Activated T-helper 9 cell treated with anti-CD3 and anti-CD28 coated beads, Interleukin-2, amount 50 U/mL, for 16 hours (primary cell): ENCODE results near the gene TYSND1.
"Not testable (repeated sequence)": the region's sequence is repeated elsewhere in the genome, so short reads cannot be mapped to it uniquely, and the experiment has no call there.

Source experiments
- DNase-seq: peaks from one replicate; pipeline ENCODE4 v3.0.0-alpha.2; 2020; ENCODE audit warnings: low read depth

The TYSND1 gene, protein sequence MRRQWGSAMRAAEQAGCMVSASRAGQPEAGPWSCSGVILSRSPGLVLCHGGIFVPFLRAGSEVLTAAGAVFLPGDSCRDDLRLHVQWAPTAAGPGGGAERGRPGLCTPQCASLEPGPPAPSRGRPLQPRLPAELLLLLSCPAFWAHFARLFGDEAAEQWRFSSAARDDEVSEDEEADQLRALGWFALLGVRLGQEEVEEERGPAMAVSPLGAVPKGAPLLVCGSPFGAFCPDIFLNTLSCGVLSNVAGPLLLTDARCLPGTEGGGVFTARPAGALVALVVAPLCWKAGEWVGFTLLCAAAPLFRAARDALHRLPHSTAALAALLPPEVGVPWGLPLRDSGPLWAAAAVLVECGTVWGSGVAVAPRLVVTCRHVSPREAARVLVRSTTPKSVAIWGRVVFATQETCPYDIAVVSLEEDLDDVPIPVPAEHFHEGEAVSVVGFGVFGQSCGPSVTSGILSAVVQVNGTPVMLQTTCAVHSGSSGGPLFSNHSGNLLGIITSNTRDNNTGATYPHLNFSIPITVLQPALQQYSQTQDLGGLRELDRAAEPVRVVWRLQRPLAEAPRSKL

DNA sequence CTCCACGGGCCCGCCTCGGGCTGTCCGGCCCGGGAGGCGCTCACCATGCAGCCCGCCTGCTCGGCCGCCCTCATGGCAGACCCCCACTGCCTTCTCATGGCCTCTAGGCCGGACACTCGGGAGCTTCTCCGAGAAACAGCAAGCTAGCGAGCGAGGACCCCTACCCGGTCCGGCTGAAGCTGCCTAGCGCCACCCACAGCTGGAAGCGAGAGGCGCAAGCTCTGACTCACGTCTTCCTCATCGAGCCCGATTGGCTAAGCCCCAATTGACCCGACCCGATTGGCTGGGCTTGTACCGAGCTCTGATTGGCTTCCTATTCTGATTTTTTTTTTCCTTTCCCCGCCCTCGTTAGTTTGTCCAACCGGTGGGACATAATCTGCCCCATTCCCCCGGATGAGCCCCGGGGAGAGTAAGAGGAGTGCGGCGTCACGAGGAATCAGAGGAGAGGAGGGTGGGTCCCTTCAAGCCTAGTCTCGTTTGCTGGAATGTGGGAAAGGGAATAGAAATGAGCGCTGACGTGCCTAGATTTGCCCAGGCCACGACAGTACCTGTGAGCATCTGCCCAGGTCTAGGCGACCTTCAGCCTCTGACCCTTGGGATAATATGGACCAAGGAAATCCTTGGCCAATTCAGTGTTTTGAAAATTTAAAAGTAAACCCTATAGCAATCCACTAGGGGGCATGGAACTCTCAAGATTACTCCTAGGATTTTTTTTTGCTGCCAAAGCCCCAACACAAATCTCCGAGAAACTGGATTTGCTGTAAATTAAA is at the start of gene TYSND1:
Gene TYSND1, minus strand, starts transcription at position 212 of the 770 bp plus-strand sequence. Its CDS starts 114 bp downstream, at position 98.
- peak; percentile 84 for DNase-seq

DNA sequence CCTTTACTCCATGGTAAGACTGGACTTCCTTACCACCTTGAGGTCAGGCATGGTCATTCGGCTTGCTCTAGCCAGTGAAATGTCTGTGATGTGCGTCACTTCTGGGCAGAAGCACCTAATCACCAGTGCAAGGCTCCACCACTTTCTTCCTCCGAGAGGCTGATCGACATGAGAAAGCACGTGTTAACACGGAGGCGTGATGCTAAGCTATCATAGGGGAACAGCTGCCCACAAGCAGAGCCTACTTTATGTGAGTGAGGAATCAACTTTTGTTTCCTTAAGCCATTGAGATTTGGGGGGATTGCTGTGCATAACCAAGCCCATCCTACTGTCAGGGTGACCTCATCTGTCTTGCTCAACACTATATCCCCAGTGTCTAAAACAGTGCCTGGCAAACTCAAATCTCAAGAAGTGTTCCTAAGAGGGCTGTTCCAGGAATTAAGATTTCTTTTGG is 46.9 kb upstream of the TYSND1 start:
- DNase-seq: no peak

DNA sequence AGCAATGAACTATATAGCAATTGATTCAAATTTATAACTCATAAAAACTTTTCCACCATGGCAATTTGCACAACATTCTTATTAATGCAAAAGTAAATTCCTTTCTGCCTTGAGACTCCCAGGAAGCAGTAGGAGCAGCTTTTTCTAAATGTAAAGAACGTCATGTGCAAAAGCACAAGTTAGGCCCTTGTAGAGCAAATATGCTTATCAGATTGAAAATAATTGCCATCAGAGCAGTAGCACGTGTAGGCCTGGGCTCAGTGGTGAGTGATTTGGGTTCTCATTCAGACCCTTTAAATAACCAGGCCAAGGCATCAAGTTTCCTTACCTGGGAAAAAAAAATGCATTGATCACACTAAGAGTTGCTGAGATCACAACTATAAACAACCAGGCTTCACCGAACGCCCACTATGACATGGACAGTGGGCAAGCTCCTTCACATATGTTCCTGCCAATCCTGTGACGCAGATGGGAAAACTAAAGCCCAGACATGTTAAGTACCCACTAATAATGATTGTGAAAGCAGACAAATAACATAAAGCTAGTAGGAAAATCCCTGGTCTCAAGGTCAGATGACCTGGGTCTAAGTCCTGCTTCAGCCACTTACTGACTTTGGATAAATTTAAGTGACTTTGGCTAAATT is 45.9 kb upstream of the TYSND1 start:
- no peak for DNase-seq

DNA sequence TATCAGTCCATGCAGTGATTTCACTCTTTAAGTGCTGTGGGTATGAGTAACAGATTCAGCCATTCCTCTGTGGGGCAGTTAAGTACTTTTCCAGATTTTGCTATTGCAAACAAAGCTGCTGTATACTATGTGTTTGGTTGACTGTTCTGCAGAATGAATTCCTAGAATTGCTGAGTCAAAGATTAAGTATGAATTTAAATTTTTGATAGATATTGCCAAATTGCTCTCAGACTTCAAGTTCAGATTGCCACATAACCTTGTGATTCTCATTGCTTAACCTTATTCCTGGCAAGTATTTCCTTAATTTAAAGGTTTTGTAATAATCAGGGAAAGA is 45.4 kb upstream of the TYSND1 start:
- DNase-seq: no peak

DNA sequence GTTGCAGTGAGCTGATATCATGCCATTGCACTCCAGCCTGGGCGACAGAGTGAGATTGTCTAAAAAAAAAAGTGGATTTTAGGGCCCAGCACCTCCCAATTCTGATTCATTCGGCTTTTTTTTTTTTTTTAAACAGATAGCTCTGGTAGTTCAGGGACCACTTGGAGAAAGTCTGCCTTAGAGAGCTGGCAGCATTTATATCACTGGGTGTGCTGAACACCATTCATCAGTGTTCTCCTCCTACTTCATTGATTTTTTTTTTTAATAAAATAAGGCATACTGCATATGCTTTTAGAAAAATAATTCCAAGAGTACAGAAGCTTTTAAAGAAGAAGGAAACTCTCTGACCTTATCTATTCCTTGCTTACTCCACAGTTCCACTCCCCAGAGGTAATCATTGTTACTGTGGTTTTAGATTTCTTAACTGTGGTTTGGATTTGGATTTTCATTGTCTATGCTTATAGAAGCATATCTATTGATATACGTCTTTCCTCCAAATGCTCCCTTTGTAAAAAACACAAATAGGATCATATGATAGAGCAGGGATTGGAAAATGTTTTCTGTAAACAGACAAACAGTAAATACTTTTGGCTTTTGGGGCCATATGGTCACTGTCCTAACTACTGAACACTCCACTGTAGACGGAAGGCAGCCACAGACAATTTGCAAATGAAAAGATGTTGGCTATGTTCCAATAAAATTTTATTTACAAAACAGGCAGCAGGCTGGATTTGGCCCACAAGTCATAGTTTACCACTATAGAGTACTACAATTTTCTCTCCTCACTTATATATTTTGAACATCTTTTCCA is 44.9 kb upstream of the TYSND1 start:
- no peak for DNase-seq

DNA sequence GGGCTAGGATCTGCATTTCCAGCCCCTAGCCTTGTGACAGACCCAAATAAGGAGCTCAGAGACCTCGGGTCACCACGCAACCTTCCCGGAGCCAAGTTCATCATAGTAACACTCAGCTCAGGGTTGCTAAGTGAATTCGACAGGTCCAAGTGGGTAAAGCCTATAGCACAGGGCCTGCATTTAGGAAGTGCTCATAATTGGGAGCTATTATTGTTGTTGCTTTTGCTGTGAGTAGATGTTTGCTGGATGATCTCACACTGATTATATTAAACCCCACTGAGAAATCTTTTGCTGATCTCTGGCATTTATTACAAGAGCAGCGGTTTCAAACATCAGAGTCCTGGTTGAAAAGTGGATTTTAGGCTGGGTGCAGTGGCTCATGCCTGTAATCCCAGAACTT is 44.1 kb upstream of the TYSND1 start:
- no peak for DNase-seq

DNA sequence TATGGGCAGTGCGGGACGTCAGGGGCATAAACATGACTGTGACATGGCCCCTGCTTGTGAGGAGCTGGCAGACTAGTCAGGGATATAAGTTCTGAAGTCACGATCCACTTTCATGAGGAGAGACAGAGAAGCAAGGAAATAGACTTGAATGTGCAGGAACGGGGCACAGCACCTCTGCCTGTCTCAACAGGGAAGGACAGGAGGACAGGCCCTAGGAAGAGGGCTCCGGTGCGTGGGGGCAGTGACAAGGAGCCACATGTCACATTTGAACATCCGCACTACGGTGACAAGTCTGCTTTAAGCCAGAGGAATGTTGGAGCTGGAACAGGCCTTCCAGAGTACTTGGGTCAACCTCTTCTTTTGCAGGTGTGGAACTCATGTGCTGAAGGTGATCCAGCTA is 43.6 kb upstream of the TYSND1 start:
- no peak for DNase-seq

DNA sequence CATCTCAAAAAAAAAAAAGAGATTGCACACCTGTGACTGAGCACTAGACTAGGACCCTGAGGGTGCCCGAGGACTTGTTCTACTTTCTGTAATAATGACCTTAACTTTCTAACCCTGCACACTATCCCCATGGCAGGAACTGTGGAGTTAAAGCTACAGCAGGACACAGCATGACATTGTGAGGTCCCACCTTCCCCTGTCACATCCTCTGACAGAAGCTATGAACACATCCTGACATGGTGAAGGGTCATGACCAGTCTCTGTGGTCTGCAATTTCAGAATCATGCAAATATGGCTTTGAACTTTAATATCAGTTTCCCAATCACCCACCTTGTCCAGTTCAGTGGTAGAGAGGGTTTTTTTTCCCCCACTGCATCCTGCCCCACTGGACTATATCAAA is 42.3 kb upstream of the TYSND1 start:
- DNase-seq: no peak

DNA sequence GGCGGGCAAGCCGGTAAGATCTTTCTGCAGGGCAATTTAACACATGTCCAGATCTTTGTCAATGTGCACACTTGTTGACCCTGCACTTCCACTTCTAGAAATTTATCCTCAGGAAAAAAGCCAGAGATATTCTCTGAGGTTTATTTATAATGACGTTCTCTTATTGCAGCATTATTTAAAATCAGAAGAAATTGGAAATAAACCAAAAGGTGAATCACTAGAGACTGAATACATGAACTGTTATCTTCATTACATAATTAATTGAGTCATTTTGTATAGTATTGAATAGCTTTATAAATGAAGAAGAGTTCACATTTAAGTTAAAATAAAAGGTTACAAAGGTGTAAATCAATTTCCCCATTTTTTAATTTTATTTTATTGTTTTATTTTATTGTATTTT is 40.1 kb upstream of the TYSND1 start:
- DNase-seq: no peak

DNA sequence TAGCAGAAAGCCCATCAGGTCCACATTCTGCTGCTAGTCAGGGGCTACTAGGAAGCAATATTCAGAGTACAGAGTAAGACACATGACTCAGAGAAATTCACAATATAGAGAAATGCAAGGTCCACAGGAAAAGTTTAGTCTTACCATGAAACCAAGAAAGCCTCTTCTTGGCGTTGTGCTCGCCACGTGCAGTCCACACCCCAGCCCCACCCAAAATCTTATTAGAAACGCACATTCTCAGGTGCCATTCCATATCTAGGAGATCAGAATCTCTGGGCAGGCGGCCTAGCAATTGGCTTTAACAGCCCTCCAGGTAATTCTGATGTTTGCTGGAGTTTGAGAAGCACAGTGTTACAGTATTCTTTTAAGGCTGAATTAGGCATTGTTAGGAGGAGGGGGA is 39.6 kb upstream of the TYSND1 start:
- DNase-seq: no peak

DNA sequence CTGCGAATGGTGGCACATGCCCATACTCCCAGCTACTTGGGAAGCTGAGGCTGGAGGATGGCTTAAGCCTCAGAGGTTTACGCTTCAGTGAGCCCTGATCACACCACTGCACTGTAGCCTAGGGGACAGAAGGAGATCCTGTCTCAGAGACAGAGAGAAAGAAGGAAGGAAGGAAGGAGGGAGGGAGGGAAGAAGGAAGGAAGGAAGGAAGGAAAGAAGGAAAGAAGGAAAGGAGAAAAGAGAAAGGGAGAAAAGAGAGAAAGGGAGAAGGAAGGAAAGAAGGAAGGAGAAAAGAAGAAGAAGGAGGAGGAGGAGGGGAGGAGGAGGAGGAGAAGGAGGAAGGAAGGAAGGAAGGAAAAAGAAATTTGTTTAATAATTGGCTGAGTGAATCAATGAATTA is 36.8 kb upstream of the TYSND1 start:
- DNase-seq: no peak

DNA sequence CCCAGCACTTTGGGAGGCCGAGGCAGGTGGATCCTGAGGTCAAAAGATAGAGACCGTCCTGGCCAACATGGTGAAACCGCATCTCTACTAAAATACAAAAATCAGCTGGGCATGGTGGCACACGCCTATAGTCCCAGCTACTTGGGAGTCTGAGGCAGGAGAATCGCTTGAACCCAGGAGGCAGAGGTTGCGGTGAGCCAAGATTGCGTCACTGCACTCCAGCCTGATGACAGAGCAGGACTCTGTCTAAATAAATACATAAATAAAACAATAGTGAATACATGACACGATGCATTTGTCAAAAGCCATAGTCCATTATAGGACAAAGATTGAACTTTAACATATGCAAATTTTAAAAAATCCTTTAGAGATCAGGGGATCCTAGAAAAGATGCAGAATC is 32.7 kb upstream of the TYSND1 start:
- DNase-seq: not testable (repeated sequence)

DNA sequence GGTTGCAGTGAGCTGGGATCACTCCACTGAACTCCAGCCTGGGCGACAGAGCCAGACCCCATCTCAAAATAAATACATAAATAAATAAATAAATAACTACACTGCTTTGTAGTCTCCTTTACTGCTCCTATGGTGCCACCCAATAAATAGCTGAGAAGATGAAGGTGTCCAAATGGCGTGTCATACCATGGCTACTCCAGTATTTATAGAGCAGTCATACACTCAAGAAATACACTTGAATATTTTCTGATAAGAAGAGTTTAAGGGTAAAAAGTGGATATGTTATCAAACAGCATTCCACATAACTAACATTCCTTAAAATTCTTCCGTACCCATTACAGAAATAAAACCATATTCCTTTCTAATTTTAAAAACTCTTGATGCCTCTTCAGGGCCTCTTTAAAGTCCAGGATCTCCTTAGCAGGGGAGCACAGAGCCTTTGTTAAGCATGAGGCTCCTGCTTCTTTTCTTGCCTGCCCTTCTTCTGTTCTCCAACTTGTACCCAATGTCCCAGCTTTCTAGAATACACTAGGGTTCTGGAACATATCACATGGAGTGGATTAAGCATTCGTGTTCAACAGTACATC is 31.7 kb upstream of the TYSND1 start:
- no peak for DNase-seq

DNA sequence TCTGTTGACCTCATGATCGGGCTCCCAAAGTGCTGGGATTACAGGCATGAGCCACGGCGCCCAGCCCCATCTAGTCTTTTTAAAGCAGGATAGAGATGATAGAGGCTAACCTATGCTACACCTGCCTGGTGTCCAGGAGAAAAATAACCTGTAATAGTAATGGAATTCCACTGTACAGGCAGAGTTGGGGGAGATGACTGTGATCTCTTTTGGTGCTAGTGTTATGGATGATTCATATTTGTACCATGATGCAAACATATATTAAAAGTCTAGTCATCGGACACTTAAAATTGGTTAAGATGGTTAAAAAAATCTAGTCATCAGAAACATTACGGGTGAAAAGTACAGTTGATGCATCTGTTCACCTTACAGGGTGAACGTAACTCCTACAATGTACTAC is 29.9 kb upstream of the TYSND1 start:
- DNase-seq: no peak

DNA sequence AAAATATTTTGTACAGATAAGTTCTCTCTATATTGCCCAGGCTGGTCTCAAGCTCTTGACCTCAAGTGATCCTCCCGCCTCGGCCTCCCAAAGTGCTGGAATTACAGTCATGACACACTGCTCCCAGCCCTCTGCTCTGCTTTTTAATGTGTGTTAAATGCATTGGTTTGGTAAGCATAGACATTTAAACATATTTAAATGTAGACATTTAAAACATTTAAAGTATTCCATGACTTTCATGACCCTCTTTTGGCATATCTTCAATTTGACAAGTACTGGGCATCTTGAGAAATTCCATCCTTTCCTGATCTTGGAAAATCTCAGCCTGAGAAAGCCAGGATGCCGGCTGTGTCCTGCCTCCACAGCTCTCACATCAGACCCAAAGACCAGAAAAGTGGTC is 29.0 kb upstream of the TYSND1 start:
- no peak for DNase-seq

DNA sequence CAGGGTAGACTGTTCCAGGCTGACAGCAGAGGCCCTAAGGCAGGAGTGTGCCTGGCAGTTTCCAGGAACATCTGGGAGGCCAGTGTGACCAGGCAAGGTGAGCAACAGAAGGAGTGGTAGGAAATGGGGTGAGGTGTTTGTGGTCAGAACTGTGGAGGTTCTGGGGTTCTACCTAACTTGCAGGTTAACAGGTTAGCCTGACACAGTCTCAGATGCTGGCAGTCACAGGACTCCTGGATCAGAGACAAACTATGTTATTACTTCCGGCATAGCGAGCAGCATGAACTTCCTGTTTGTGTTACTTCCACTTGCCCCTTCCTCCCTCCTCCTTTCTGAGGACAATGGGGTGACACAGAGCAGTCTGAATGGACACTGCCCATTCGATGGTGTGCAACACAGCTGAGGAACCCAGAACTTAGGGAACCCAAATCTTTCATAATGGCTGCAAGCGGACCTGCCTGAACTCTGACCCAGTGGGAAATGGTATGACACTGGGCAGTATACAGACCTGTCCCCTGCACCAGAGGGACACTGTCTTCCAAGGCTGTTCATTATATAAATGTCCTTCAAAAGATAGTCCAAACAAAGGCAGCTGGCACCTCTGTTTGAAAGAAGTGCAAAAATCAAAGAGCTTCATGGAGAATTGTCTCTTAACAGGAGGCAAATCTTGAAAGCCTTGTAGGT is 27.7 kb upstream of the TYSND1 start:
- DNase-seq: no peak

DNA sequence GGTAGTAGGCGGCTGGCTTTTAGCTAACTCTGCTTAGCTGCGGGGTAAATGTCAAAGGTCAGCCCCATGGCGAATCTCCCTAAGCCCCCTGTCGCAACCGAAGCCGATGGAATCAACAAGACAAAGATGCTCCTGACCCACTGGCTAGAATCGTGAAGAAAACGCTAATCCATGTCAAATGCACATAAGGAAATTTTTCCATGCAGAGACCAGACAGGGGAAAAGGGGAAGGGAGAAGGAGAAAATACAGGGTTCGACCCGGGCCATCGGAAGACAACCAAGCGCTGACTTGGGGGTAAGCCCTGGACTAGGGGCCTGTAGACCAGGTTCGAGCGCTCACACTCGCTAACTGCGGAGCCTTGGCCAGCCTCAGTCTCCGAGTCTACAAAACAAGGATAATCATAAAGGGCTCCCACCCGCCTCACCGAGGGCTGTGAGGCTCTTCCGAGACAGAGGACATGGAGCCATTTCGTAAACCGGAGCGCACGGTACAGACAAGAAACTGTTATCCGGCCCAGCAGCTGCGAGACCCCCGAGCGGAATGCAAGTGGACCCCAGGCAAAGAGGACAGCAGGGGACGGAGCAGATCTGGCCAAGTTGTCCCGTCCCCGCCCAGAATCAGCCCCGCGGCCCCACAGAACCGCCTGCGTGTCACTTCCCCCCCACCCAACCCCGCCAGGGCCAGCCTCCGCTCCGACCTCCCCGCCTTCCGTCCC is 23.3 kb upstream of the TYSND1 start:
- no peak for DNase-seq

DNA sequence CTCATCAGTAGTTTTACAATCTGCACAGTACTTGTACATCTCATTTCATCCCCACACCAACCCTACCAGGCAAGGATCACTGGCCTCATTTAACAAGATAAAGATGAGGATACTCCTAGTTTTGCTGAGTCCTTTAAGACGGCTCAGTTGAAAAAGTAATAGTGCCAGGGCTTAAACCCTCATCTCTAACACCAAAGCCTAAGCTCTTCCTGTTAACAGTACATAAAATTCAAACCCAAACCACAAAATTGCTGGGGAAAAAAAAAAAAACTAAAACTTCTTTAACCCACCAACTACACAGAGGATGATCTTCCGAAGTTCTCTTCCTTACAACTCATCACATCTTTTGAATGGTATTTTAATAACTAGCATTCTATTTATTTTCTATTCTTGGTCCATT is 22.5 kb upstream of the TYSND1 start:
- no peak for DNase-seq

DNA sequence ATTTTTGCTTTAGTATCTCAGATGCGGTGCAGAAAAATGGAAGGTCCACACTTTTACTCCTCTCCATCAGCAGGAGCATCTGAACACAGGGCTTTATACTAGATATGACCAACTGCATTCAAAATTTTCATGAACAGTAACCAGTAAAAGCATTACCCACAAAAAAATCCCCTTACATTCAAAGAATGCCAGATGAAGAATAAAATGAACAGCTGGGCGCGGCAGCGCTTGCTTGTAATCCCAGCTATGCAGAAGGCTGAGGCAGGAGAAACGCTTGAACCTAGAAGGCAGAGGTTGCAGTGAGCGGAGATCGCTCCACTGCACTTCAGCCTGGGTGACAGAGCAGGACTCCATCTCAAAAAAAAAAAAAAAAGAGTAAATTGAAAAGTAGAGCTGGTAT is 20.7 kb upstream of the TYSND1 start:
- DNase-seq: no peak

DNA sequence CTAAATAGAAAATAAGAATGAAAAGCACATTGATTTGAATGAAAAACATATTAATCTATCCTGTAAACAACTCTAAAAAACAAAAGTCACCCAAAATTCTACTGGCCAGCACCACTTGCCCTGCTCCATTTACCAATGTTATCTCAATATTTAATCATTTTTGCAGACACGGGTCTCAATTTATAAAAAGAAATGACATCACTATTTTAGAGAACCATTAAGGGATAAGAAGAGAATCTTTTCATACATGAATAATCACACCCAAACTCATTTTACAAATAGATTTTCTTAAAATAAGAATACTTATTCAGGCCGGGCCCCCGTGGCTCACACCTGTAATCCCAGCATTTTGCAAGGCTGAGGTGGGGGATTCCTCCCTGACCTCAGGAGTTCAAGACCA is 19.9 kb upstream of the TYSND1 start:
- DNase-seq: no peak
